ENCODE data around the gene CPLX3.
"Not testable (repeated sequence)": the region's sequence is repeated elsewhere in the genome, so short reads cannot be mapped to it uniquely, and the experiment has no call there.

The CPLX3 gene

DNA sequence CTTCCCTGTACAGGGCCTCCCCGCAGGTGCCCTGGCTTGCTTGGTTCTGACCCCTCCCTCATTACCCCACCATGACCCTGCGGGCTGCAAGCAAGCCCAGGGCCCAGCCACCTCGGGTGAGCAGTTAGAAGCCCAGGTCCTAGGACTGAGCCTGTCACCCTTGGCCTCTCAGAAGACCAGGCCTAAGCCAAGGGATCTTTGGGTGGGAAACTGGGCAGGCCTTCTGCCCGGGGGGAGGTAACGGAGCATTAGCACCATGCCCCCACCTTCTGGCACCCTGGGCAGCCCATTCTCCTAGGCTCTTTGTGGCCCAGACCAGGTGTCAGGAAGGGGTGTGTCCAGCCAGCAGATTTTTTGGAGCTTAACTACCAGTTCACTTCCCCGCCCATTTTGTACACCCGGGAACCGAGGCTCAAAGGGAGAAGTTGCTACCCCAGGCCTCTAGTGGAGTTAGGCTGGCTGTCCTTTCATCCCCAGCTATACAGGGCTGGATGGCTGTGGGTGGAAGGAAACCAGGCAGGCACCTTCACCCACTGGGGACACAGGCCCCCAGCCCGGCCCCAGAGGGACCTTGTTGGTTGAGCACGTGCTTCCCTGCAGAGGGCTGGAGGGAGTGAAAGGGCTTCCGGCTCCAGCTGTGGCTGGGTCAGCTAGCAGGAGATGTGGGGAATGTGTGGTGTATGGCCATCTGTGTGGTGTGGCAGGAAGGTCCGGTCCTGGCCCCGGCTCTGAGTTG lies 43.2 kb upstream of the CPLX3 start:
- Histone ChIP-seq H3K9me3 (ENCODE audit: control insufficient read depth, insufficient read depth, low read length) (no peaks in the 10 kb centered on the region), H3K4me1 (ENCODE audit: control insufficient read depth, insufficient read depth, low read length) (peaks cover 17% of the 10 kb centered on the region), H3K36me3 (ENCODE audit: control insufficient read depth, insufficient read depth, low read length) (no peaks in the 10 kb centered on the region), H3K4me3 (ENCODE audit: low read depth, low read length) (peak overlapping the region; percentile 72), H3K27ac (ENCODE audit: low read depth, low read length) (no peak overlapping the region), H3K9ac (ENCODE audit: low read depth, low read length) (no peak overlapping the region), H3K27me3 (ENCODE audit: control insufficient read depth, insufficient read depth, low read length) (peaks cover 18% of the 10 kb centered on the region)

DNA sequence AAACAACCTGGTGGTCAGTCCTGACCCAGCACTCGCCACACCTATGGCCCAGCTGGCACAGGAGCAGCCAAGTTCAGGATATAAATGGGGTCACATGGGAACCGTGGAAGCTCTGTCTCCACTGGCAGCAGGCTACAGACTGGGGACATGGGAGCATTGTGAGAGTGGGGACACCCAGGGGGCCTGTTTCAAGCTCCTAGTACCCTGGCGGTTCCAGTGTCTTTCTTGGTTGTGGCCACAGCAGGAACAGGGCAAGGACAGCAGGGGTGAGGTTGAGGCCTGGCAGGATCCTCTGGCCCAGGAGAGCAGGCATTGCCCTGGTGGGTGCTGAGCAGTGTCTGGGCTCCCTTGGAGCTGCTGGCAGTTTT lies 42.6 kb upstream of the CPLX3 start:
- Histone ChIP-seq H3K27me3 (ENCODE audit: control insufficient read depth, insufficient read depth, low read length) (peaks cover 18% of the 10 kb centered on the region), H3K4me3 (ENCODE audit: low read depth, low read length) (no peak overlapping the region), H3K4me1 (ENCODE audit: control insufficient read depth, insufficient read depth, low read length) (peaks cover 23% of the 10 kb centered on the region), H3K9me3 (ENCODE audit: control insufficient read depth, insufficient read depth, low read length) (no peaks in the 10 kb centered on the region), H3K27ac (ENCODE audit: low read depth, low read length) (no peak overlapping the region), H3K36me3 (ENCODE audit: control insufficient read depth, insufficient read depth, low read length) (no peaks in the 10 kb centered on the region), H3K9ac (ENCODE audit: low read depth, low read length) (no peak overlapping the region)

DNA sequence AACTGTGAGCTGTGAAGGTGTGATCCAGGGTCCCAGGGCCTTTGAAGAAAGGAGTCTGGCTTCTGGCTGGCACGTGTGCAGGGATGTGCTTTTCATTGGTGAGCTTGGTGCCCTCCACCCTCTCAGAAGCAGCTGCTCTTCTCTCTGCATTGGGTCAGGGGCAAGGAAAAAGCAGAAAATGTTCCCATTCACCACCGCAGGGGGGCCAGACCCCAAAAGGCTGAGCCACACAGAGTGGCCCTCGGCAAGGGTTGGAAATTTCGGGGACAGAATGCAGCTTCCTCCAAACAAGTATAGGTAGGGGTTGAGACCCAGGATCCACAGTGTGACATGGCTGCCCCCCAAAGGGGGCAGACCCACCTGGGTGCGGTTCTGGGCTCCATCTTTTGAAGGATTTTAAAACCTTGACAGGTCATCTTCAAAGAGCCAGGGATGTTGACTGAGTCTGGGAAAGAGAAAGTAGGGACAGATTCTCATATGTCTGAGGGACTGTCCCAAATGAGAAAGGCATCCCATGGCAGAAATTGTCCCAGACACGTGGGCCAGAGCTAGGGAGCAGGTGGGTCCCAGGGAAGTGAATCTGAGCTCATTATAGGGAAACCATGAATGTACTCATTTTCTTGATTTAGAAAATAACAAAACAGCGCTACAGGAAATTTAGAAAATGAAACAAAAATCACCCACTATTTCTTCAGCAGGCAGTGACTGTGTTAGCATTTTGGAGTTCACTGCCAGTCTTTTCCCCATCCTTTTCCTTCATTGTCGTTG lies 41.8 kb upstream of the CPLX3 start:
- Histone ChIP-seq H3K36me3 (ENCODE audit: control insufficient read depth, insufficient read depth, low read length) (no peaks in the 10 kb centered on the region), H3K27me3 (ENCODE audit: control insufficient read depth, insufficient read depth, low read length) (peaks cover 18% of the 10 kb centered on the region), H3K9ac (ENCODE audit: low read depth, low read length) (no peak overlapping the region), H3K4me3 (ENCODE audit: low read depth, low read length) (no peak overlapping the region), H3K27ac (ENCODE audit: low read depth, low read length) (no peak overlapping the region), H3K4me1 (ENCODE audit: control insufficient read depth, insufficient read depth, low read length) (peaks cover 31% of the 10 kb centered on the region), H3K9me3 (ENCODE audit: control insufficient read depth, insufficient read depth, low read length) (no peaks in the 10 kb centered on the region)

DNA sequence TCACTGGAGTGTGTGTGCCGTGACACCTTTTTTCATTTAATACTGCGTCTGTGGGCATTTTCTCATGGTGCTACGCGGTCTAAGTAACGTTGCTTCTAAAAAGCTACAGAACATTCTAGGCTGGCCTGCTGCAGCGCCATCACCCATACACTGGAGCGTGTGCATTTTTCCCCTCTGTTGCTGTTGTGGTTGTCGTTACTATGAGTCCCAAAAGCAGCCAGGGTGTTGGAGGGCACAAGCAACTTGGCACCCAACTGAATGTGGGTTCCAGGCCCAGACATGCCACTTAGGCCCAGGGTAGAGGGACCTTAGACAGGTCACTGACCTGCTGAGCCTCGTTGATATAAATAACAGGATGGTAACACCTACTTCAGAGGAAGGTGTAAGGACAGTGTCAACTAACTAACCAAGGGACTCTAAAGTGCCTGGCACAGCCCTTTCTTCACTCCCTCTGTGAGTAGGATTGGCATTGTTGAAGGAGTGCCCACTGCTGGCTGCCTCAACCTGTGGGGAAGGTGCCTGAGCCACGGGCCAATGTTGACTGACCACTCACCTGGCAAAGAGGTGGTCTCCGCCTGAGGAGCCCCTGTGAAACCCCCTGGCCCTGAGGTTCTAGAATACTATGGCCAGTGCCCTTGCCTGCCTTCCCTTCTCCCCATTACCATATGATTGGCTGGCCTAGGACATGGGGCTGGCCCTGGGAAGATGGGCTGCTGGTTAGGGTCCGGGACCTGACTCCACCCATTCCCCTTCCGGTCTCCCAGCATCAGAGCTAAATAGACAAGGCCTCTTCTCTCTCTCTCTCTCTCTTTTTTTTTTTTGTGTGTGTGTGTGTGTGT lies 41.0 kb upstream of the CPLX3 start:
- H3K4me3 ChIP-seq (ENCODE audit: low read depth, low read length): no peak overlapping the region
- H3K9ac ChIP-seq (ENCODE audit: low read depth, low read length): no peak overlapping the region
- H3K36me3 ChIP-seq (ENCODE audit: control insufficient read depth, insufficient read depth, low read length): no peaks in the 10 kb centered on the region
- peaks cover 11% of the 10 kb centered on the region for H3K27me3 ChIP-seq (ENCODE audit: control insufficient read depth, insufficient read depth, low read length)
- no peak overlapping the region for H3K27ac ChIP-seq (ENCODE audit: low read depth, low read length)
- H3K9me3 ChIP-seq (ENCODE audit: control insufficient read depth, insufficient read depth, low read length): no peaks in the 10 kb centered on the region
- H3K4me1 ChIP-seq (ENCODE audit: control insufficient read depth, insufficient read depth, low read length): peaks cover 32% of the 10 kb centered on the region

DNA sequence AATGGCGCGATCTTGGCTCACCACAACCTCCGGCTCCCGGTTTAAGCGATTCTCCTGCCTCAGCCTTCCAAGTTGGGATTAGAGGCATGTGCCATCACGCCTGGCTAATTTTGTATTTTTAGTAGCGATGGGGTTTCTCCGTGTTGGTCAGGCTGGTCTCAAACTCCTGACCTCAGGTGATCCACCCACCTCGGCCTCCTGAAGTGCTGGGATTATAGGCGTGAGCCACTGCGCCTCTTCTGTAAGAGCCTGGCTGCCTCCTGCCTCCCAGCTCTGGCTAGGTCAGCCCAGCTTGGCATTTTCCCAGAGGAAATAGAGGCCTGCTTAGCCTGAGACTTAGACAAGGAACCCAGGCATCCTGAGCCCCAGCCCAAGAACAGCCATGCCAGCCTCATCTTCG lies 40.3 kb upstream of the CPLX3 start:
- not testable (repeated sequence) for H3K9ac ChIP-seq (ENCODE audit: low read depth, low read length); H3K27ac ChIP-seq (ENCODE audit: low read depth, low read length); H3K9me3 ChIP-seq (ENCODE audit: control insufficient read depth, insufficient read depth, low read length); H3K4me3 ChIP-seq (ENCODE audit: low read depth, low read length); H3K36me3 ChIP-seq (ENCODE audit: control insufficient read depth, insufficient read depth, low read length); H3K27me3 ChIP-seq (ENCODE audit: control insufficient read depth, insufficient read depth, low read length)
- peaks cover 32% of the 10 kb centered on the region for H3K4me1 ChIP-seq (ENCODE audit: control insufficient read depth, insufficient read depth, low read length)

DNA sequence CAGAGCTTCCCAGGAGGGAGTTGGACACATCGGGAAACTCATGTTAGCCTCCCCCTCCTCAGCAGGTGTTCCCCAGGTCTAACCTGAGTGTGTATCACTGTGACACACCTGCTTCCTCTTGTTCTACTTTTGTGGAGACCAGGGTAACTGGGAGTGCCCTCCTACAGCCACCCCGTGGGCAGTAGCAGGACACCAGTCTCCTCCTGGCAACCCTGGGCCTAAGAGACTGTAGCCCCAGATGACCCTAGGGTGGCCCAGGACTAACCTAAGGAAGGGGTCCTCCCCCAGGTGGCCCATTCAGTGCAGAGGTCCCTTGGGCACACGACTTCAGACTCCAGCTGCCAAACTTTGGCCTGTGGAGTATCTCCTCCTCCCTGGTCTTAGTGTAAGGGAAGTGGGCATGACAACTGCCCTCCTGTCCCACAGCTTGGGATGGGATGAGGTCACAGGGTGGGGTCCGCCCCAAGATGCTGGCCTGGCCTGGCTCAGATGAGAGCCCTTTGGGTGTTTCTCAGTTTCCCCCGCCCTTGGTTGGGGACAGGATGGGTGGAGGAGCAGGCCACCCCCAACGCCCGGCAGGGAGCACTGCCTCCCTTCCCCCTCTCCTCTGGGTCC lies 39.8 kb upstream of the CPLX3 start:
- H3K9me3 ChIP-seq (ENCODE audit: control insufficient read depth, insufficient read depth, low read length): no peaks in the 10 kb centered on the region
- no peak overlapping the region for H3K4me3 ChIP-seq (ENCODE audit: low read depth, low read length)
- no peaks in the 10 kb centered on the region for H3K36me3 ChIP-seq (ENCODE audit: control insufficient read depth, insufficient read depth, low read length)
- H3K4me1 ChIP-seq (ENCODE audit: control insufficient read depth, insufficient read depth, low read length): peaks cover 29% of the 10 kb centered on the region
- no peak overlapping the region for H3K9ac ChIP-seq (ENCODE audit: low read depth, low read length)
- H3K27me3 ChIP-seq (ENCODE audit: control insufficient read depth, insufficient read depth, low read length): no peaks in the 10 kb centered on the region
- no peak overlapping the region for H3K27ac ChIP-seq (ENCODE audit: low read depth, low read length)

DNA sequence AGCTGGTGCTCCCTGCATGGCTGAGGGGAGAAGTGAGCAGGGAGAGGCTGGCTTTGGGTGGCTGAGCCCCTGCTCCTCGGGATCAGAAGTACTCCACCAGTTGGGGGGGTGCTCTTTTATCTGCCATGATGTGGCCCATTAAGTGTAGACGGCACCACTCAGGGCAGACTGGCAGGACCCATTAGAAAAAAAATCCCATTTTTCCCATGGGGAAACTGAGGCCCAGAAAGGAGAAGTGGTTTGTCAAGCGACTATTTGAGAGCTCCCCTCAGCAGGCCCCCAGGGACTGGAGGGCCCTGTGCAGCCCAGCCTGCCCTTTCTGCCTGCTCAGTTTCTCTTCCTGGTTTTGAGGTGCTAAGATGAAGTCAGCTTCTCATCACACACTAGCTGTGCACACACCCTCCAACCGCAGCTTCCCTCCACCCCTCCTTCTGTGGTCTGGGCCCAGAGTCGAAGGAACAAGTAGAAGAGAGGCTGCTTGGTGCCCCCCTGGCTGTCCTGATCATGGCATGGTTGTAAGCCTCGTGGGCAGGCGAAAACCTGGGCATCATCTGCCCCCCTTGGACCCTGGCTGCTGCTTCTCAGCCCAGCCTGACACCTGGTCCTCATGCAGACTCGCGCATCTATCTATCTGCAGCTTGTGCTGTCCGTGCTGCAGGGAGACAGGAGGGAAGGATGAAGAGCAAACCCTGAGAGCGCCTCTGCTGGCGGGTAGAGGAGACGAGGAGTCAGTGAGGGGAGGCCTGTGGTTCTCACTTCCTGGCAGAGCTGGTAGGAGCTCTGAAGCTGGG lies 39.0 kb upstream of the CPLX3 start:
- no peaks in the 10 kb centered on the region for H3K27me3 ChIP-seq (ENCODE audit: control insufficient read depth, insufficient read depth, low read length)
- H3K27ac ChIP-seq (ENCODE audit: low read depth, low read length): peak overlapping the region; percentile 6
- peaks cover 29% of the 10 kb centered on the region for H3K4me1 ChIP-seq (ENCODE audit: control insufficient read depth, insufficient read depth, low read length)
- no peak overlapping the region for H3K9ac ChIP-seq (ENCODE audit: low read depth, low read length)
- H3K36me3 ChIP-seq (ENCODE audit: control insufficient read depth, insufficient read depth, low read length): no peaks in the 10 kb centered on the region
- no peaks in the 10 kb centered on the region for H3K9me3 ChIP-seq (ENCODE audit: control insufficient read depth, insufficient read depth, low read length)
- H3K4me3 ChIP-seq (ENCODE audit: low read depth, low read length): no peak overlapping the region

DNA sequence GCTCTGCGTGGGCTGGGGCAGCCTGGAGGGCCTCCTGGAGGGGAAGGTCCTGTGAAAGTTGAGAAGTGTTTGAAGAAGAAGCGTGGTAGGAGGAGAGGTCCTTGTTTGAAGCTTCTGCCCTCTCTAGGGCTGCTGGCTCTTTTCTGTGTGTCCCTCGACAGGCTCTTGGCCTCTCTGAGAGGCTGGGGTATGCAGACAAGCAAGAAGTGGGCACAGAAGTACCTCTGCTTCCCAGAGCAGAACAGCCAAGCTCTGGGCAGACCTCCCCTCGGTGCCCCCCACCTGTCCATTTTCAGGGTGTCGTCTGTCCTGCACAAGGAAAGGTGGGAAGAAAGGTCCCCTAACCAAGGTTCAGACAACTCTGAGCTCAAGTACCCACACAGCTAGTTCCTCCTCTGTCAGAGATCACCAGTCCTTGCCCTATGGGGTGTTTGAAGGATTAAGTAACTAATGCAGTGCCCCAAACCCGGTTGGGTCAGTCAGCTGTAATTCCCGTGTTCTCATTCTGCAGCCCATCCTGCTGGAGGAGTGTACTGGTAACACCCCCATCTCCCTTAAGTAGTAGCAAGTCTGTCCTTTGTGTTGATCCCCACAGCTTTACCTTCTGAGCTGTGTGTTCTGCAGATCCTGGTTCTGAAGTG lies 38.3 kb upstream of the CPLX3 start:
- peaks cover 26% of the 10 kb centered on the region for H3K4me1 ChIP-seq (ENCODE audit: control insufficient read depth, insufficient read depth, low read length)
- H3K9ac ChIP-seq (ENCODE audit: low read depth, low read length): no peak overlapping the region
- H3K4me3 ChIP-seq (ENCODE audit: low read depth, low read length): no peak overlapping the region
- peak overlapping the region; percentile 56 for H3K27ac ChIP-seq (ENCODE audit: low read depth, low read length)
- no peaks in the 10 kb centered on the region for H3K36me3 ChIP-seq (ENCODE audit: control insufficient read depth, insufficient read depth, low read length)
- no peaks in the 10 kb centered on the region for H3K9me3 ChIP-seq (ENCODE audit: control insufficient read depth, insufficient read depth, low read length)
- H3K27me3 ChIP-seq (ENCODE audit: control insufficient read depth, insufficient read depth, low read length): no peaks in the 10 kb centered on the region

DNA sequence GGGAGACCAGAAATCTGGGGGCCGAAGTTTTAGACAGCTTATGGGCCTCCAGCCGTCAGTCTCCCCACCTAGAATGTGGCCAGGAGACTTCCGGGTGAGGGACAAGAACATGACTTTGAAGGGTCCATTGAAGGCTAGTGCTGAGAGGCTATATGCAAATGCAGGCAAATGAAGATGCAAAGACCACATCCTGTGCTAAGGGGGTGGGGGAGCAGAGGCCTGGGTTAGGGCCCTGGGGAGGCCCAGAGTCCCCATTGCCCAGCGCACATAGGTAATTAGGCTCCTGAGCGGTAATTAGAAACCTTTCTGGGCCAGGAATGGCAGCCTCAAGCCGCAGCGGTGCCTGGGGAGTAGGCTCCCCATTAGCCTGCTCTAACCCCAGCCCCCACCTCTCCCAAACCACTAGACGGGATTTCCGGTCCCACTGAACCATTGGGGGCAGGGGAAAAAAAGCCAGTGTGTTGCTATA lies 37.7 kb upstream of the CPLX3 start:
- Histone ChIP-seq H3K27me3 (ENCODE audit: control insufficient read depth, insufficient read depth, low read length) (no peaks in the 10 kb centered on the region), H3K9me3 (ENCODE audit: control insufficient read depth, insufficient read depth, low read length) (no peaks in the 10 kb centered on the region), H3K4me1 (ENCODE audit: control insufficient read depth, insufficient read depth, low read length) (peaks cover 24% of the 10 kb centered on the region), H3K36me3 (ENCODE audit: control insufficient read depth, insufficient read depth, low read length) (no peaks in the 10 kb centered on the region), H3K4me3 (ENCODE audit: low read depth, low read length) (no peak overlapping the region), H3K27ac (ENCODE audit: low read depth, low read length) (no peak overlapping the region), H3K9ac (ENCODE audit: low read depth, low read length) (no peak overlapping the region)

DNA sequence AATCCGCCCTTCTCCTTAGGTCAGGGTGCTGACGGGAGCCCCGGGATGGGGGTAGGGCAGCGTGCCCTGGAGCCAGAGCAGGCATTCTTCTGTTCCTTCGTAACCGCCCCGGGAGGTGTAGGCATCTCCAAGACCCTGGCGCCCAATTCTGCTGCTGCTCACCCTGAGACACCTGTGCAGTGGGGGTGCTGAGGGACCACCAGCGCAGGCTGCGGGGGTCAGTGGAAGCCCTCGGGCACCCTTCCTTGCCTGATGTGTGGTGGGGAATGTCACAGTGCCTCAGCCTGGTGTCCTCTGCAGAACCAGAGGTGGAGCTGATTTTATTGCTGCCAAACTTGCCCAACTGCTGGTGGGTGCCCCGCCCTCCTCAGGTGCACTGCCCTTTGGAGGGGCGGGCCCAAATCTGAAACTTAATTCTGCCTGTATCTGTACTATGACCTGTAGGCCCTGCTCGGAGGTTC lies 37.2 kb upstream of the CPLX3 start:
- Histone ChIP-seq H3K9me3 (ENCODE audit: control insufficient read depth, insufficient read depth, low read length) (no peaks in the 10 kb centered on the region), H3K36me3 (ENCODE audit: control insufficient read depth, insufficient read depth, low read length) (no peaks in the 10 kb centered on the region), H3K27ac (ENCODE audit: low read depth, low read length) (no peak overlapping the region), H3K4me1 (ENCODE audit: control insufficient read depth, insufficient read depth, low read length) (peaks cover 24% of the 10 kb centered on the region), H3K27me3 (ENCODE audit: control insufficient read depth, insufficient read depth, low read length) (no peaks in the 10 kb centered on the region), H3K4me3 (ENCODE audit: low read depth, low read length) (no peak overlapping the region), H3K9ac (ENCODE audit: low read depth, low read length) (no peak overlapping the region)
